HG03520 (cell line): Measurements from ENCODE around the gene CUEDC1.

Source experiments
- ATAC-seq: cut with Tn5 transposase; IDR thresholded peaks from one replicate; pipeline ENCODE4 v1.9.1; 2021; ENCODE audit warnings: mild to moderate bottlenecking, moderate library complexity; ENCODE audit not compliant: unreplicated experiment

CUEDC1 gene

DNA sequence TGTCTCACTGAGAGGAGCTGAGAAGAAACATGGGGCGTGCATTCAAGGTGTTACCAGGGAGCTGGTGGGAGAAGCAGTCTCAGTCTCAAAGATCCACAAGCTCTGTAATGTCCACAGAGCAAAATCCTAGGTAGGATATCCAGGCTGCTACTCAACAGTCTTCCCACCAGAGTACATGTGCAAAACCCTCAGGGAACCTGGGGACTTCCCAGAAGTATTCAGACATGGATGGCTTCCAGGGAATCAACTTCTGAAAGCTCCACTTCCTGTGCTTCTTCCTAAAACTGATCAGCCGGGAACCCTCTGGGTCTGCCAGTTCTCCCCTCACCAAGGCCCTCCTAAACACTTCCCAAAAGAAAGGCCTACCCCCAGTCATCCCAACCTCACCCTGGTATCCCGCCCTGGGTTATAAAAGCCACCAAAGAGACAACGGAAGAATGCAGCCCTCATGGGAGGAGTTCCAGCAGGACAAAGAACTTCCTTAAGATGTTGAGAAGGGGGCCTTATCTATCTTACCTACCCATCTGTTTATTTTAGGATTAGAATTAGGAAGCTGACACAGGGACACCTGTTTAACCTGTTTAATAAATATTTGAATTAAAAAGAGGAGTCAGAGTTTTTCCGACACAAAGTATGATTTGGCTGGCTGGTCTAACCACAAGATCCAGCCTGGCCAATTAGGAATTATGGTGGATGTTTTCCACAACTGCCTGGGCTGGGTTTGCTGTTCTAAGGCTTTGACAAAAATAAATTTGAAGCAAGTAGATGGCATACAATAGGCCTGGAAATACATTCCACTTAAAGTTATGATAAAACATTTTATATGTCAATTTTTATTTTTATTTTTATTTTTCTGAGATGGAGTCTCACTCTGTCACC is 37.0 kb downstream of the CUEDC1 start:
- ATAC-seq = no peak

DNA sequence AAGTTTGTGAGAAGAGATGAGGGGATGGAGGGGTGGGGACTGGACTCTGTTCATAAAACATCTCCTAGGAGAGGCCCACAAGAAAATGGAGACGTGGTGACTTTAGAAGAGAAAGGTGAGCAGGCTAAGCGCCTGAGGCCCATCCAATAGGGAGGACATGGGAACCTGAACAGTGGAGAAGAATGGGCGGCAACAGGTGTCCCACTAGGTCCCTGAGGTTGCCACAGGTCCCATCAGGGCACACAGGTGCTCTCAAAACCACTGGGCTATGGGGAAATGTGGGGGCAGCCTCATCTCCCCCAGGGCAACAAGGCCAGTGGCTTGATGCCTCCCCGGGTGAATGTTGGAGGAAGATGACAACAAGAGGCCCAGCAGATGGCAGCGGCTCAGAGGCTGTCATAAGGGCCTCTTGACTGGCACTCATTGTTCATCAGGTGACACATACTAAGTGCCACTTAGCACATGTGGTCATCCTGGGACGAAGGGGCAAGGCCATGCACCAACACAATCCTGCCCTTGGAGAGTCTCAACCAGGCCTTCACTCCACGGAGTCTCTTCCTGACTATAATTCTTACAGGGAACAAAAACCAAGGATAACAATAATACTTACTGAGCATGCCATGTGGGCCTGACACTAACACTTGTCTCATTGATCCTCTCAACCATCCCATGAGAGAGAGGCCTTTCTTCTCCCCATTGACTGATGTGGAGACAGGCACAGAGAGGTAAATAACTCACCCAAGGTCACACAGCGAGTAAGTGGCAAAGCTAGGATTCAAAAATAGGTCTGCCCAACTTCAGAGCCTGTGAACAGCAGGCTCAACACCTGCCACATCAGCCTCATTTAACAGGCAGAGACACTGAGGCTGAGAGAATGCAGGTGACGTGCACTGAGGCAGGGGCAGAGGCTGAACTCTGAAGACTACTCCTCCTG is 38.0 kb downstream of the CUEDC1 start:
- no peak for ATAC-seq

DNA sequence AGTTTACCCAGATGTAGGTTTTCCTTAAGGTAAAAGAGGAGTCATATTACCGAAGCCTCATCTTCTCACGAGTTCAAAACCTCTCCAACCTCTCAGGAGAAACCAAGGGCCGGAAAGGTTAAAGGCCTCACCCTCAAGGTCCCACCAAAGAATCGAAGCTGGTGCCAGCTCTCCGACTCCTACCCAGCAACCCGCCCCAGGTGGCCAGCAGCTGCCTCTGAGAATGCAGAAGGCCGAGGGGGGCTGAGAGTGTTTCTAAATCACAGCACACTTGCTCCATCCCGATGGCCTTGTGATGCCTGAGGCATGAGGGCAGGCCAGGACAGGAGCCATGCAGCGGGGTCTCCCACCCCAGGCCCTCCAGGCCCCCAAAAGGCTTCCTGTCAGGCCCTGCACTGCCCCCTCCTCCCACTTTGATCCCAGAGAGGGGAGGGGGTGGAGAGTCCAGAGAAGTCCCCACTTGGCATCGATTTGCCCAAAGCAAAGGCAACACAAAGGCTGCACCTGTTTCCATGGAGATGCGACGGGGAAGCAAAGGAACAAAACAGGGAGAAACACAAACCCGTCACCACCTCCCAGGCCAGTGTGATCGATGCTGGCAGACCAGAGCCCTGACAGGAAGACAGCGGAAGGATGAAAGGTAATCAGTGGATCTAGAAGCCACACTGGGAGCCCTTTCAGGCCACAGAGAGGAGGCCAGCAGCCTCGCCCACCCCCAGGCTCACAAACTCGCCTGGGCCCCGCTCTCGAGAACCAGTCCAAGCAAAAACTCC is 39.0 kb downstream of the CUEDC1 start:
- no peak for ATAC-seq

DNA sequence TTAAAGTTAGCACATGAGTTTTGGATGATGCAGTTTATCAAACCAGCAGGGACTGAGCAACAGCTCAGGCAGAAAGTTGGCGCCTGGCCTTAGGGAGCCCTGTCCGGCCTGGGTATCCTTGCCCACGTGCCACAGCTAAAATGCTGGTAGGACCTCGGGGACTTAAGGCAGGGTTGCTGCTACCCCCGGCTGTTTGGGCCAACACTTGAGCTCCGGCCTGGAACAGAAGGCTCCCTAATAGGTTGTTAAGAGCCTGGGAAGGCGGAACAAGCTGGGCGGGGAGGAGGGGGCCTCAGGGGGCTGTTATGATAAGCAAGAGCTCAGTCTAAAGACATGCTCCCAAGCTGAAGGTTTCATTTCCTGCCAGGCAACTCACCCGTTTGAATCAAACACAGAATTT is 39.7 kb downstream of the CUEDC1 start:
- ATAC-seq = no peak

DNA sequence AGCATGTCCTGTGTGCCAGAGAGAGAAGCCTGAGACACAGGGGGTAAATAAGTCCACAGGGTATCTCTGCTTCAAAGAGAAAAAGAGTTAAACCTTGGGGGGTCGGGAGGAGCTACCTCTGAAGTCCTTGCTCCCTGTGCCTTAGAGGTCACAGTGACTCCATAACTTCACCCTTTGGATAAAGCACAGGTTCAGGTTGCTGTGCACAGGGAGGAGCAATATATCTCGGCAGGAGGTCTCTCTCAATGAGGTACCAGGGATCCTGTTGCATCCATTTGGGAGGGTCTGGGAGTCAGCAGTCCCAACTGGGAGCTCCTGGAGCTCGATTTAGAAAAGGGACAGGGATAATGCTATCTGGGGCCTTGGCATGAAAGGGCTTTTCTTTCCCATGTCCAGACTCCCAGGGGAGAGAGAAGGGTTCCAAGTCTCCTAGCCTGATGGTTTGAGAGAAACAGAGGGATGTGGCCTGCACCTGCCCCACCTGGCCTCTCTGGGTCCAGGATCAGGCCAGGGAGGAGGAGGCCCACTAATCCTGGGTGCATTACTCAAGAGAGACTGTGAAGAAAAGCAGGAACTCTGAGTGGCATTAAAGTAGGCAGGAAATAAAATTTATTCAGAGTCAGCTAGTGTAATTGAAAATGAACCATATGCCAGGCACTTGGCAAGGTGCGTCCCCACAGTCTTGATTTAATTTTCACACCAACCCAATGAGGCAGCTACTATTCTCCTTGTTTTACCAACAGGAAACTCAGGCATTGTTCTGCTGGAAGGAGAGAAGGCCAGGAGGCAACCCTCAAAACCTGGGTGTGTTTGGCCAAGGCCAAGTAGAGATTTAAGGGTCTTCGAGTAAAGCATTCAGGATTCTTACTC is 40.7 kb downstream of the CUEDC1 start:
- no peak for ATAC-seq

DNA sequence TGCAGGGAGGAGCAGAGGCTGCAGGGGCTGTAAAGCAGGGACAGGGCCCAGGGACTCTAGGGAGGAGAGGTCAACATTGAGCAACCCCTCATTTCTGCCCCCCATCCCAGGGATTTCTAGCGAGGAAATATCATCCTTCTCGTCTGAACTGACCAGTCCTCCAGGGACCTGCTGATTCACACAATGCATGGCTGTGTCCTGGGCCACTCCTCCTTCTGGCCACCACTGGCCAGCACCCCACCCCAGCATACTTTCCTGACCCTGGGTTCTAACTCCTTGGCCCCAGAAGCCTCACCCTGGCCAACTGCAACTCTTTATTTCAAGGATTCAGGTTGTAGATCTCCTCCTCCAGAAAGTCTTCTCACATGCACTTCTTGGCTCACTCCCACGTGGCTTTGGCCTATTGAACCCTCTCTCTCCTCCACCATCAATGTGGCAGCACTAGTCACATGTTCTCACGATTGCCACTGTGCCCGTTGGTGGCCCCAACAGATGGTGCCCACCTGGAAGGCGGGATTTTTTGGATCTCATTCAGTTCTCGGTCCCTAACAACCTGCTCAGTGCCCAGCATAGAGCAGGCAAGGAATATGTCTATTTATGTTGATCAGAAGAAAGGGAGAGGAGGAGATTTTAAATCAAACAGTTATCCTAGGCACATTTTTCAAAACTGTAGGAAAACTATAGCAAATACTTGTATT is 41.5 kb downstream of the CUEDC1 start:
- ATAC-seq = no peak

DNA sequence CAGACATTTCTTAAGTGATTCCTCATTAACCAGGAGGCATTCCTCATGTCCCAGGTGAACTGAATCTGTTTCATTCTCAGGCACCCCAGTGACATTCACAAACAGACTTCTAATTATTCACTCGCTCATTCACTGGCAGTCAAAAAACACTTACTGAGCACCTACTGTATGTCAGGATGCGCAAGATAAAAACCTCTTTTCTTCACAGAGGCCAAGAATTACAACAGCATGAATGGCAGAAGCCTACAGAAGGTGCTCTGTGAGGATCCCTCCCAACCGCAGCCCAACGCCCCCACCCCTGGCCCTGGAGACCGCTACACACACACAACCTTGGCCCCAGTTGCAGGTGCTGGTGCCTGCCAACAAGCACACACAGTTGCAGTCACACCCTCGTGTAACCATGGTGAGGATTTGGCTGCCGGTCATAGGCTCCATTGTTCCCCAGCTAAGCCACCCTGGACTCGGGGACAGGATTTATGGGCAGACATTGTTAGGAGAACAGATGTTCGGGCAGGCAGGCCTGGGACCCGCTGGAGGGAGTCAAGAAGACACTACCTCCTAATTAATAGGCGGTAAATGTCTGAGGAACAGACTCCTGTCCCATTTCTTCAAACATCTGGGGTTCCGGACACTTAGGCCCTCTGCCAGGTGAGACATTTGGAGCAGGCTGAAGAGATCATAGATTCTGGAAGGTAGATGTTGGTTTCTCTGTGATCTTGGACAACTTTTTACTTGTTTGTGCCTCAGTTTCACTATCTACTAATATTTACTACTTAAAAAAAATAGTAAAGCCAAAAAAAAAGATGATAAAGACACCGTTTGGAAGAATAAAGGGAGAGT is 43.2 kb downstream of the CUEDC1 start:
- ATAC-seq = no peak

DNA sequence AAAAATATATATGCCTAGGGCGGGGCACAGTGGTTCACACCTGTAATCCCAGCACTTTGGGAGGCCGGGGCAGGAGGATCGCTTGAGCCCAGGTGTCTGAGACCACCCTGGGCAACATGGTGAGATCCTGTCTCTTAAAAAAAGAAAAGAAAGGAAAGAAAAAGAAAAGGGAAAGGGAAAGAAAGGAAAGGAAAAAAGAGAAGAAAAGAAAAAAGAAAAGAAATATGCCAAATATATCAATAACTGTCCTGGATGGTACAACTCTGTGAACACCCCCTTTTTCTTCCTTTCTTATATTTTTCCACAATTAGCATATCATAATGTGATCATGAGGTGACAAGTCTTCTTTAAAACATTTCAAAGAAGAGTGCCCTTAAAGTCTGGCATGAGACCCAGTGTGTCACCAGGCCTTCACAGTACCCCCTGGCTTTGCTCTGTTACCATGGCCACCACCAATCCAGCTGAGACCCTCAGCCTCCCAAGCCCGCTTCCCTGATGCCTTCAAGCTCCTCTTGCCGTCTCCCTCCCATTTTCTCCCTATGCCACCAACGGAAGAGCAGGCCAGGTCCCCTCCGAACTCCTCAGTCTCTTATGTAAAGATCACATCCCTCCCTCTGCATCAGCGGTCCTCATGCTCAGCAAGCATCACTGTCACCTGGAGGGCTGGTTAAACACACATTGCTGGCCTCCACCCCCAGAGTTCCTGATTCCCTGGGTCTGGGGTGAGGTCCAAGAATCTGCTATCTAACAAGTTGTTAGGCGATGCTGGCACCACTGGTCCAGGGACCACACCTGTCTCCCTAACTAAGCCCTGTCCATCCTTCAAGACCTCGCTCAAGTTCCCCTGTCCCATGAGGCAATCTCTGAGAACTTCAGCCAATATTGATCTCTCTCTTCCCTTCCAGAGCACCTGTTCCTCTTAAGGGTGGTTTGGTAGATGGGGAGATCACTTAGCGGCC is 44.5 kb downstream of the CUEDC1 start:
- no peak for ATAC-seq

DNA sequence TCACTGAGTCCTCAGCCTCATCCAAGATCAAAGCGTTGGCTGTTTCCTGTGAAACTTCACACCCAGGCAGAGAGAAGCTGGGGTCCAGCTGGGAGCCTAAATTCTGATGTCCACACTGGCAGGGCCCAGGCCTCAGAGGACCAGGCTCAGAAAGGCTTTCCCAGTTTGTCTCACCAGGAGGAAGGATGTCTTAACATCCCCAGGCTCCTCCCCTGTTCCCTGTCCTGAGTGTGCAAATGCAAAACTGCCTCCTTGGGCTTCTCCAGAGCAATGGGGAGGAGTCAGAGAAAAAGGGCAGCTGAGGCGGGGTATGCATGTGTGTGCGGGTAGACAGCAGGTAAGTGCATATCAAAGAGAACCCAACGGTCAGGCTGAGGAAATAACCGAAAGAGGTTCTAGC is 45.7 kb downstream of the CUEDC1 start:
- no peak for ATAC-seq

DNA sequence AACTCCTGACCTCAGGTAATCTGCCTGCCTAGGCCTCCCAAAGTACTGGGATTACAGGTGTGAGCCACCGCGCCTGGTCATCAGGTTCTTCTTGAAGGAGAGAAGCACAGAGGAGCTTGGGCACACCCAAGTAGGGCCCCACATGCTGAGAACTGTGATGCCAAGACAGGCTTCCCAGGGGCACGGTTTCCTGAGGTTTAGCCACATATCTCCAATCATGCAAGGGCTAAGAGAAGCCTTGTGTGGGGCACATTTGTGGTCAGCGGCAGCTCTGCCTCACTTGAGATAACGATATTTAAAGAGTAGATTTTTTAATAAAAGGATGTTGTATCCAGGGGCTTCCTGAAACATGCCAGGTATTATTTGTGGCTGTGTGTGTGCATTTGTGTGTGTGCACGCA is 46.9 kb downstream of the CUEDC1 start:
- ATAC-seq = no peak

DNA sequence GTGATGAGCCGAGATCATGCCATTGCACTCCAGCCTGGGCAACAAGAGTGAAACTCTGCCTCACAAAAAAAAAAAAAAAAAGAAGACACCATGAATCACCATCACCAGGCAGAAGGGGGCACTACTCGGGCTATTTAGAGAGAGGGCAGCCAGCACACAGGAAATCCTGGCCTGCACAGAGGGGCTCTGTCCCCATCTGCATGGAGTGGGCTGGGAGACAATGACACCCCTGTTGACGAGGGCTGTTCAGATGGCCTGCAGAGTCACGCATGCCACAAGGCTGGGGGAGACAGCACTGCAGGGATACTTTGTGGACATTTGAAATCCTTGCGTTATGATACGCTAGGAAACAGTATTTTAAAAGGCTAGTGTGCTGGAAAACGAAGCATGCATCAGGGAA is 48.3 kb downstream of the CUEDC1 start:
- no peak for ATAC-seq

DNA sequence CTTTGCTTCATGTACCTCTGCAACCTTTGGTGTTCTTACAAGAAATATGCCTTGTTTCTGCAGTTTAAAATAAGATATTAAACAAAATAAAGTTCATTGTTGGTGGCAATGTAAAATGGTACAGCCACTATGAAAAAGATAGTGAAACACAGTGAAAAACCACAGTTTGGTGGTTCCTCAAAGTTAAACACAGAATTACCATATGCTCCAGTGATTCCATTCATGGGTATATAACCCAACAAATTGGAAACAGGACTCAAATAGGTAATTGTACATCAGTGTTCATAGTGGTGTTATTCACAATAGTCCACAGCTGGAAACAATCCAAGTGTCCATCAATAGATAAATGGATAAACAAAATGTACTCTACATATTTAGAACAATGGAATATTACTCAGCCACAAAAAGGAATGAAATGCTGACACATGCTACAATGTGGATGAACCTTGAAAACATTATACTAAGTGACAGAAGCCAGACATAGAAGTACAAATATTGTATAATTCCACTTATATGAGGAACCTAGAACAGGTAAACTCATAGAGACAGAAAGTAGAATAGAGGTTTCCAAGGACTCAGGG is 49.2 kb downstream of the CUEDC1 start:
- no peak for ATAC-seq

DNA sequence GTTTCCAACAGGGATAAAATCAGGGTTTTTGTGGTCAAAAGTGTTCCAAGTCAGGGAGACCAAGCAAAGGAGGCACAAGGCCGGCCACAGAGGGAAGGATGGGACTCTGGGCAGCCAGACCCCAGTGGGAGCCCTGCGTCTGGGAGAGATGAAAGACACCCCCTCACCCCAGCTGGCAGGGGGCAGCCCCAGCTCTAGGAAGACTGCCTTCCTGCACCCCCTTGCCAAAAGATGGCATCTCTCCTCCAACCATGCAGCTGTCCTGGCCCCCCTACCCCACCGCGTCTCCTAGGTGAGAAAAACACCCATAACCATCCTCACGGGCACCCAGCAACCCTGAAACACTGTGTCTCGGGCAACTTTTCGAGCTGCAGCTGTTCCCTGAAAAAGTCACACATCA is 51.3 kb downstream of the CUEDC1 start:
- no peak for ATAC-seq

DNA sequence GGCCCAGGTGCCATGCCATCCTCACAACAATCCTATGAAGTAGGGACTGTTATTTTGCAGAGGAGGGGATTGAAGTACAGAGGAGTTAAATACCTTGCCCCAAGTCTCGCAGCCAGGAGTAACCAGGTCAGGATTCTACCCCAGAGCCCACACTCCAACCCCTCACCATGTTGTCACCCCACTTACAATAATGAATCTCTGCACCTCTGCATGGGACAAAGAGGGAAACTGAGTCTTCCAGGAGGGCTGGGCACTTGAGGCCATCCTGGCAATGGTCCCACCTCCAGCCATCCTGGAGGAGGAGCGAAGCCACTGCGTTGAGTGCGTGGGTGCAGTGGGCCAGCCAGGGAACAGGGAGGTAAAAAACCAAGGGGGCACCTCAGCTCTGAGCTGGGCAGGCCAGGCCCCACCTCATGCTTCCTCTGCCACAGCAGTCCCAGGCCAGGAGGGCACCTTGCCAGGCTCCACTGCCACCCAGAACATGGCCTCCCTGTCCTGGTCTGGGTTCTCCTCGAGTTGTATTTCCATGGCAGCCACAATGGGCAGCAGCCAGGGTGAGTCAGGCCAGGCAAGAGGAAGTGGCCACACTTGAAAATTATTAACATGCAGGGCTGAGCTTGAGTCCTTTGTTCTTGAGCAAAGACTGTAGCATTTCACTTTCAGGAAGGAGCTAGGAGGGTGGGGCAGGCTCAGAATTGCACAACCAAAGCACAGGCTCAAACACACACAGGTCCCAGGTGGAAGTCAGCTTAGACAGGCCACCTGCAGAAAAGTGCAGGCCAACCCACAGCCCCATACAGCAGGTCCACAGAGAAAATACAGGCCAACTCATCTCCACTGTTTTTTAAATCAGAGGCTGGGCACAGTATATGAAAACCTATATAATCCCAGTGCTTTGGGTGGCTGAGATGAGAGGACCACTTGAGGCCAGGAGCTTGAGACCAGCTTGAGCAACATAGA is 52.1 kb downstream of the CUEDC1 start:
- ATAC-seq = peak; percentile 36

DNA sequence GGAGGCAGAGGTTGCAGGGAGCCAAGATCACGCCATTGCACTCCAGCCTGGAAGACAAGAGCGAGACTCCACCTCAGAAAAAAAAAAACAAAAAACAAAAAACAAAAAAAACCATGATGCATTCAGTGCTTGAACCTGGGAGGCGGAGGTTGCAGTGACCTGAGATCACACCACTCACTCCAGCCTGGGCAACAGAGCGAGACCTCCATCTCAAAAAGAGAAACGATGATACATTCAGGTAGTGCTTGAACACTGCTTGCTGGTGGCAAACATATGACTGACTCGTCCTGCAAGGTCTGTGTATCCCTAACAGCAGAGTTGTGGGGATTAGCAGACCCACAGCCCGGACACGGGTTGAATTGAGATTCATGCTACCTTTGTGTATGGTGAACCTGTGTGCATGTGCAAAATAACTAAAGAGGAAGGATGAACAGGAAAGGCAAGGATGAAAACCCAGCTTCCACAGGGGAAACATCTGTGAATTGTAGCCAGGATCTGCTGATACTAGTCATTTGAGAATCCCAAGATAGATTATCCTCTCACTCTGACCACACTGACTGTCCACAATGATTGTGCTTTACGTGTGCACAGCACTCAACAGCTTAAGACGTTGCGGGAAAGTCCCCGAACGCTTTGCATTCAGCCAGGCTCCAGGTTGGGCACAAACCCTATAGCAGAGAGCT is 53.0 kb downstream of the CUEDC1 start:
- ATAC-seq = peak; percentile 60
